Measurements from ENCODE around the gene WDR59.

DNA sequence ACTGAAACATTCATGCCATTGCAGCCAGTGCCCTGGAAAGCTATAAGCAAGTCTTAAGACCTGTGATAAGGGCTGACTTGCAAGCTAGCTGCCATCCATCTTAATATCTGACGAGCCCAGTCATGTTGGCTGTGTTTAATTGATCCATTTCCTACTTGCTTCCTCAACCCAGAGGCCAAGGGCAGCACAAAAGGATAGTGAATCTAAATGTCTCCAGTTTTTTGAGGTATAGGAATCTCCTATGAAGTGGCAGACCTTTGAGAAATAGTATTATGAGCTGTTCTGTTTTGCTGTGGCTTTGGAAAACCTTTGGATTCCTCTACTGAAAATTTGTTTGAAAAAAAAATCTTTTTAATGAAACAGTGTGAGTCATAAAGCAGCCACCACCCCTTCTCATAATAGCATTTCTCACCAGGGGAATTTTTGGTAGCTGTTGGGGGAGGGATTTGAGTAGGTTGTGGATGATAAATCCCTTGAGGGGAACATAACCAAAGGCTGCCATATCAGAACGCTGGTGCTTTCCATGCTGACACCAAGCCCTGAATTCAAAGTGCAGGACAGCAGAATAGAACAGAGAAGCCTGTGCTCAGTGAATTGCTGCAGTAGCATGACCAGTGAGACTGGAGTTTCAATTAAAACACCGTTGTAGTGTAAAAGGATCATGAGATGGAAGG lies 26.8 kb upstream of the WDR59 start:
- TF ChIP-seq EZH2 (IDR thresholded peaks at IDR 0.05) (no peak), POLR2AphosphoS5 (IDR thresholded peaks at IDR 0.05; ENCODE audit: borderline replicate concordance, low read depth, low read length) (no peak)

Measured in SK-N-MC (cell line).